Tibial nerve (tissue), 4 donors: ENCODE results near the gene CLDN19.

ENCODE experiments used
- CTCF ChIP-seq, 5 experiments: fragments of 200-600 bp in 3 of 5; fragments of 450-650 bp in 2 of 5; sonication (generic) in 3 of 5; IDR thresholded peaks; one replicate each; pipeline ENCODE4 v1.5.1; 2016 to 2019; ENCODE audit warnings: antibody characterized with exemption in 5 of 5, mild to moderate bottlenecking in 3 of 5, moderate library complexity in 2 of 5
- EP300 ChIP-seq, 2 donors: sonication (generic); formaldehyde crosslinking; IDR thresholded peaks; one replicate each; pipeline ENCODE4 v1.6.1; 2017; ENCODE audit warnings: antibody characterized with exemption in 2 of 2, mild to moderate bottlenecking in 1 of 2
- POLR2A ChIP-seq, 2 donors: fragments of 450-650 bp; IDR thresholded peaks; one replicate each; pipeline ENCODE4 v1.6.1; 2017; ENCODE audit warnings: antibody characterized with exemption in 2 of 2, mild to moderate bottlenecking in 2 of 2, moderate library complexity in 2 of 2

GRCh38 chr1:42733415-42734200 lies 6.4 kb downstream of the CLDN19 start:
- no peak for TF ChIP-seq POLR2A (IDR thresholded peaks at IDR 0.05)
- TF ChIP-seq CTCF (IDR thresholded peaks at IDR 0.05), result no peak
- no peak for TF ChIP-seq EP300 (IDR thresholded peaks at IDR 0.05)
